Measurements from ENCODE around the gene GOLGA6A.
"Not testable (repeated sequence)": the region's sequence is repeated elsewhere in the genome, so short reads cannot be mapped to it uniquely, and the experiment has no call there.

The GOLGA6A gene

DNA sequence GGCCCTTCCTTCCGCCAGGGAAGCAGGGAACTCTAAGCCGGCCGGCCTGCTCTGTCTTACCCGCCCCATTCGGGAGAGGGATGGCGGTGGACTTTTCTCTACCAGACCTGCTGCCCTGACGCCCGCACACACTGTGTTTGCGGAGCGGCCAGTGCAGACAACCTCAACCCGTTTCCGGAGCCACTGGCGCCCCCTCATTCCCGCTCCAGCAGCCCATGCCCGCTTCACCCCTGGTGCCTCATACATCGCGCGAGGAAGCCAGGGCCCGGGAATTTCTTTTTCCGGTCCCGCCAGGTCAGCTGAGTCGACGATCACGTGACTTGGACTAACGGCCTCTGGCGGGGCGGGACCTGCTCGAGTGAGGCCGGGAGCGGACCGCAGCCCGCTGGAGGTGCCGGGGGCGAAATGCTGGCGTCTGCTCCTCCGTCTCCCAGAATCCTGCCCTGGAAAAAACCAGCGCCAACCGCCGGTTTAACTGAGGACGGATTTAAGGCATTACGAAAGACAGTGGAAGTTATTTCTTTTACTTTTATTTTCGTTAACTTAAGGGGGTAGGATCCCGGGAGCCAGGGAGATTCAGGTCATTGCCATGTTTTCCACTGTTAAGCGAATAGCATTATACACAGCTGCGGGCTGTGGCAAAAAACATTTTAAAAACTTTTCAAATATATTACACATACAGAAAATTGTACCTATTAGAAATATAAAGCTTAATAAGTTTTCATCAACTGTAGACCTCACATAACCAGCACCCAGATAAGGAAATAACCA, 17.8 kb upstream of the GOLGA6A start:
- DNase-seq = not testable (repeated sequence)

DNA sequence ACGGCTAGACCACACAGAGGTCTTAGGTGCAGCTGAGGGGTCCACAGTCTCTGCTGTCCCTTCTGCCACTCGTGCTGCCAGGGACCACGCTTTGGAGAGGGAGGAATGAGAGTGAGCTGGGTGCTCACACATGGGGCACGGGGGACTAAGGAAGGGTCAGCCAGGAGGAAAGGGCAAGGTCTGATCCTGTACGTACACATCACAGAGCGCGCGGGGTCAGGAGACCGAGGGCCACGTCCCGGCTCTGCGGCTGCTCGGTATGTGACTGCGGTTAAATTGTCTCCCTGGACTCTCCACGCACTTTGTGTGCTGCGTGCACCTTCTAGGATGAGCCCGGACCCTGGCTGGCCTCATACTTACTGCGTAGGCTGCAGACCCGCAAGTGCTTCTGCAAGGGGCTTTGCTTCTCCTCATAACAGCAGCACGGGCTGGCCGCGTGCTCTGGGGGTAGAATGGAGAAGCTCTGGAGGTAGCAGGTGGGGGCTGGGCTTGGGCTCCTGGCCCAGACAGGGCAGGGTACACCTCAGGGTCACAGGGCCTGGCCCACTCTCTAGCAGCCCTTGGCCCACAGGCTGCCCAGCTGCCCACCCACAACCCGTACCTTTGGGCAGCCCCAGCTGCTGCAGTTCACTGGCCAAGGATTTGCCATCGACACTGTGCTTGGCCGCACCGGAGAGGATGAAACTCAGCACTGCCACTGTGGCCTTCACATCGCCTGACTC, 14.6 kb upstream of the GOLGA6A start:
- DNase-seq = not testable (repeated sequence)

- DNase-seq = not testable (repeated sequence)
Measured at GRCh38 chr15:74095610-74096009, 13.3 kb upstream of the GOLGA6A start.

DNA sequence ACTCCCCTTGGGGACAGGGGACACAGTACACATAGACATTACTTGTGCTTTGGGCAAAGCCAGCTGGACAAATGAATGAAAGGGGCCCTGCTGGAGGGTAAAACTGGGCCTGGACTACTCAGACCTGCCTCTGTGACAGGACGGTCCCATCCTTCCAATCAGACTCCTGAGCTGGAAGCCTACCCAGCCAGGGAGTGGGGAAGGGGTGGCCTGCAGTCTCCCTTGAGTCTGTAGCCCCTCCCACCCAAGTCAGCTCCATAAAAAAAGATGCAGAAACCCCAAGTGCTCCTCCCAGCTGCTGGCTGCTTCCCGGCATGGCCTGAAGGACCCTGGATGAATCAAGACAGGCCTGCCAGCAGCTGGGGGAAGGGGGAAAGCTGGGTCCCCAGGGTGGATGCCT, 12.2 kb upstream of the GOLGA6A start:
- DNase-seq = not testable (repeated sequence)

GRCh38 chr15:74075781-74076180, 6.6 kb downstream of the GOLGA6A start:
- not testable (repeated sequence) for DNase-seq

DNA sequence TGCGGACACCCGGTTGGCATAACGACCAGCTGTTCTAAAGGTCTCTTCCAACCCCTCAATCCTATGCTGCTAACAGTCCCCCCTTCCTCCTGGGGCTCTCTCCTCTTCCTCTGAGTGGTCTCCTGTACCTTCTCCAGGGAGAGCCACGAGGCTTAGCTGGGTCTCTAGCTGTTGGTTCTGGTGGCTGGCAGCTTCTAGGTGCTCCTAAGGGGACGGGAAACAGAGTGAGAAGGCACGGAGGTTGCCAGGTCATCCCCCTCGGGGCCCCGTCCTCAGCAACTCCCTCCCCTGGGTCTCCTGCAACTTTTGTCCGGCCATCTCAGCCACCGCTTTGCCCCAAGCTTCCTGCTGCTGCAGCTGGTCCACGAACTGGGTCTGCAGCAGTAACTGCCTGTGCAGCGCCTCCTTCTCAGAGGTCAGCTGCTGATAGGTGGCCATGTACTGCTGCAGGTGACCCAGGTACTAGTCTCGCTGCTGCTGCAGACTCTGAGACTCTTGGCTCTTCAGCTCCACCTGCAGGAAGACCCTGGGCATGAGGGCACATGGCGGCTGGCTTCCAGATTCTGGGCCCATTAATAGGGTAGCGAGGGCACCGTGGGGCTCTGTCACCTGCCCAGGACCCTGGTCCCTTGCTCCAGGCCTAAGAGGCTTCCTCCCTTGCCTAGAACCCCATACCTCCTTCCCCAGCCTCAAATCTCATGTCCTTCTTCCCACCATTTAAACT, 9.6 kb downstream of the GOLGA6A start:
- DNase-seq = not testable (repeated sequence)

- DNase-seq = not testable (repeated sequence)
Measured at GRCh38 chr15:74072132-74072531, 10.2 kb downstream of the GOLGA6A start.

- DNase-seq = not testable (repeated sequence)
Measured at GRCh38 chr15:74071645-74072044, 10.7 kb downstream of the GOLGA6A start.

DNA sequence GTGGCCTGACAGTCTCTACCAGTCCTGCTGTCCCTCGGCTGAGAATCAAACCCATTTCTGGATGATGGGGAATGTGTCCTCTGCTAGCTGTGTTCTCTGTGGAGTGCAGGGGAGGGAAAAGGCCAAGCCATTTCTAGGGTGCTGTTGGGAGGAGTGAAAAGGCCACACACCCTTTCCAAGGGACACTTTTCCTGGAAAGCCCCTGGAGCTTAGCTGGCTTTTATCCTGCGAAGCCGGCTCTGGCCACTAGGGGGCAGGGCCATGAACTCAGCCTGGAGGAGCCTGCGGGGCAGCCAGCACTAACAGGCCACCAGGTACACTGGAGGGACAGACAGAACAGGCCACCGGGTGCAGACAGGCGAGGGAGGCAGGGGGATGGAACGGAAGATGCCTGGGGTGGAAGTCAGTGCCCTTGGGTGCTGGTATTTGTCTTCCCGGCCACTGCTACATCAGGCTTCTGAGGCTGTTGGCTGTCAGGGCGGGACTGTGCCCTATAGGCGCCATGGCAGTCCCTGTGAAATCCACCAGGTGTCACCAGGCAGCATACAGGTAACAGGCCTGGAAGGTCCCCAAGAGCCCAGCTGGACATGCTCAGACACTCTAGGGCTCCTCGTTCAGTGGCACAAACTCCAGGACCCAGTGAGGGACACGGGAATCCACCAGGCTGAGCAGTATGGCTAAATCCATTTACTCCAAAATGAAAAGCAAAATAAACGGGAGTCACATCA, 16.5 kb downstream of the GOLGA6A start:
- not testable (repeated sequence) for DNase-seq

- not testable (repeated sequence) for DNase-seq
Measured at GRCh38 chr15:74064822-74065221, 17.5 kb downstream of the GOLGA6A start.

DNA sequence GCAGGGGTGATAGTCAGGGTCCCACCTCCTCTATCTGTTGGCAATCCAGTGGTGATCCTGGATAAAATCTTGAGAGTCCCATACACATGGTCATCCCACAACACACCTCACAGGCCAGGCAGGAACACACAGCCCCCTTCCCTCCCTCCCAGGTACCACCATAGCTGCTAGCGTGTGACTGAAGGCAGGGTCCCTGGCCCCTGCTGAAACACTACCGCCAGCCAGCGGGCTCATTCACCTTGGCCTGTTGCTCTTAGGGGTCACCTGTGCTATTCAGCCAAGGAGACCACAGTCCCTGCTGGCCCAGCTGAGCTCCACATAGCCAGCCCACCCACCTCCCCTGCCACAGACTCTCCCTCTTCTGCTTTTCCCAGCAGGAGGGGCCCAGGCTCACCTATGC, 18.2 kb downstream of the GOLGA6A start:
- DNase-seq = not testable (repeated sequence)

DNA sequence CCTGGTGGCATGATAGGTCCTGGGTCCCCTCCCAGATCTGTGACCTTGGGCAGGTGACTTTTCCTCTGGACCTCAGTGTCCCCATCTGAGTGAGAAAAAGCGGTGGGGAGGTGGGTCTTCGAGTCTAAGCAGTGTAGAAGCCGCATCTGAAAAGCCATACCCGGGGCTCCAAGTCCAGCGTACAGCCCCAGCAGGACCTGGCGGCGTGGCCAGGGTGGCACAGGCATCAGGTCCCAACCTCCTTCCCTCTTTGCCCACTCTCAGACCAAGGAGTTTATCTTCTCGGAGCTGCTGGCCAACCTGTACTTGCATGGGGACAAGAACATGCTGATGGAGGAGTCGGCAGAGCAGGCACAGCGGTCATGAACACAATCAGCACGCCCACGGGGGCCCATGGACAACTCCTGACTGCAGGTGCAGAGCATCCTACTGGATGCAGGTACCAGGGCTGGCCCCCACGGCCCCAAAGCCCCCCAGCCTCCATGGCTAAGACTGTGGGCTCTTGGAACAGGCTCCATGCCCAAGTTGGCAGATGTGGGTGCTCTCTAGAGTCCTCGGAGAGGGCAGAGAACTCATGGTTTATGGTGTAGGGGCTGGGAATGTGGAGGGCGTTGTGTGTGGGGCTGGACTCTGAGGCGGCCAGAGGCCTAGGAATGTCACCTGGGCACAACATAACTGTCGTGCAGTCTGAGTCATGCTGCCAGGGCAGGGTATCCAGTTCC, 18.8 kb downstream of the GOLGA6A start:
- DNase-seq = not testable (repeated sequence)

GRCh38 chr15:74062671-74063070, 19.7 kb downstream of the GOLGA6A start:
- DNase-seq = no peak

GRCh38 chr15:74062236-74062635, 20.1 kb downstream of the GOLGA6A start:
- DNase-seq = no peak

- DNase-seq = no peak
Measured at GRCh38 chr15:74060251-74060650, 22.1 kb downstream of the GOLGA6A start.

GRCh38 chr15:74059050-74059833, 23.1 kb downstream of the GOLGA6A start:
- not testable (repeated sequence) for DNase-seq

DNA sequence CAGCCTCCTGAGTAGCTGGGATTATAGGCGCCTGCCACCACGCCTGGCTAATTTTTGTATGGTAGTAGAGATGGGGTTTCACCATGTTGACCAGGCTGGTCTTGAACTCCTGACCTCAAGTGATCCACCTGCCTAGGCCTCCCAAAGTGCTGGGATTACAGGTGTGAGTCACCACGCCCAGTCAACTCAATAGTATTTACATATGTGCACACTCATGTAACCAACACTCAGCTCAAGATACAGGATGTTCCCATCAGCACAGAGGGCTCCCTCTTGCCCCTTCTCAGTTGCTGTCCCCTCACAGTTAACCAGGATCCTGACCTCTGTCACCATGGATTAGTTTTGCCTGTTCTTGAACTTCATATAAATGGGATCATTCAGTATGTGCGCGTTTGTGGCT, 26.0 kb downstream of the GOLGA6A start:
- not testable (repeated sequence) for DNase-seq

GRCh38 chr15:74055804-74056203, 26.5 kb downstream of the GOLGA6A start:
- no peak for DNase-seq

DNA sequence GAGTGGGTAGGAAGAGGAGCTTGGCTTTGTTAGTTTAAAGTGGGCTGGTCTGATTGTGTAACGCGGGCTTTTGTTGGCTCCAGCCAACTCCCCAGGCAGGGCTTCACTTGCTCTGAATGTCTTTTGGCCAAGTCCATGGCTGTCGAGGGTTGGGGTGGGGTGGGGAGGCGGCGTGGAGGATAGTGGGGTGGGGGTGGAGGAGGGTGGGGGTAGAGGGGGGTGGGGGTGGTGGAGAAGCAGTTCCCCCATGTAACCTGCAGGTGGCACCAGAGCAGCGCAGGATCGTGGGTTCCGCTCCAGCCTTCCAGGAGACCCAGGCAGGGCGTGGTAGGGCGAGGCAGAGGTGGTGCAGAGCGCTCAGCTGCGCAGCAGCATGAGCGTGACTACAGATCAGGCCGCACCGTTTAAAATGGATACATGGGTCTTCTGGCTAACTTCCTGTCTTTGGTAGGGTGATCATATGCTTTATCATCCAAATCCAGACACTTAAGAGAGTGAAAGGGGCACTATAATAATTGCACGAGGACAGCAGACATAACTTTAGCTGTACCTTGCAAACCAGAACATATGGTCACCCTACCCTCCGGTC, 28.3 kb downstream of the GOLGA6A start:
- peak; percentile 54 for DNase-seq

- no peak for DNase-seq
Measured at GRCh38 chr15:74053517-74053916, 28.8 kb downstream of the GOLGA6A start.

All from NCI-H510A (cell line).